ENCODE data around the gene NPR1.
"Not testable (repeated sequence)": the region's sequence is repeated elsewhere in the genome, so short reads cannot be mapped to it uniquely, and the experiment has no call there.

The NPR1 gene

DNA sequence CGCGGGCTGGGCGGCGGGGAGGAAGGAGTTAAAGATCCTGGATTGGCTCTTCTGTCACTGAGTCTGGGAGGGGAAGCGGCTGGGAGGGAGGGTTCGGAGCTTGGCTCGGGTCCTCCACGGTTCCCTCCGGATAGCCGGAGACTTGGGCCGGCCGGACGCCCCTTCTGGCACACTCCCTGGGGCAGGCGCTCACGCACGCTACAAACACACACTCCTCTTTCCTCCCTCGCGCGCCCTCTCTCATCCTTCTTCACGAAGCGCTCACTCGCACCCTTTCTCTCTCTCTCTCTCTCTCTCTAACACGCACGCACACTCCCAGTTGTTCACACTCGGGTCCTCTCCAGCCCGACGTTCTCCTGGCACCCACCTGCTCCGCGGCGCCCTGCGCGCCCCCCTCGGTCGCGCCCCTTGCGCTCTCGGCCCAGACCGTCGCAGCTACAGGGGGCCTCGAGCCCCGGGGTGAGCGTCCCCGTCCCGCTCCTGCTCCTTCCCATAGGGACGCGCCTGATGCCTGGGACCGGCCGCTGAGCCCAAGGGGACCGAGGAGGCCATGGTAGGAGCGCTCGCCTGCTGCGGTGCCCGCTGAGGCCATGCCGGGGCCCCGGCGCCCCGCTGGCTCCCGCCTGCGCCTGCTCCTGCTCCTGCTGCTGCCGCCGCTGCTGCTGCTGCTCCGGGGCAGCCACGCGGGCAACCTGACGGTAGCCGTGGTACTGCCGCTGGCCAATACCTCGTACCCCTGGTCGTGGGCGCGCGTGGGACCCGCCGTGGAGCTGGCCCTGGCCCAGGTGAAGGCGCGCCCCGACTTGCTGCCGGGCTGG is at the start of gene NPR1:
Gene NPR1, plus strand, starts transcription at position 170 of the 818 bp plus-strand sequence. Its CDS starts 421 bp downstream, at position 591.
- DNase-seq (ENCODE audit: low spot score) = peak; percentile 62

DNA sequence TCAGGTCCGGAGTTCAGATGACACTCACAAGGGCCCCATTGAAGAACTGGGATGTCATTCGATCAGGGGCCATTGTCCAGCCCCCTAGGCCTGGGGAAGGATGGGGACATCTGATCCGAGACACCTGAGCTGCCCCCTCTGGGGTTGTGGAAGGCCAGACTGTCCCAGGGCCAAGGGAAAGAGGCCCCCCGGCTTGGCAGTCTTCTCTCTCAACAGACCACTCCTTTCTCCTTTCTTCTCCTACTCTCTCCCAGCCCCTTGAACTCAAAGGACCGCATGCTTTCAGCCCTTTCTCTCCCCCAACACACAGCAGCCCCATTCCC is 49.2 kb upstream of the NPR1 start:
- no peak for DNase-seq (ENCODE audit: low spot score)

DNA sequence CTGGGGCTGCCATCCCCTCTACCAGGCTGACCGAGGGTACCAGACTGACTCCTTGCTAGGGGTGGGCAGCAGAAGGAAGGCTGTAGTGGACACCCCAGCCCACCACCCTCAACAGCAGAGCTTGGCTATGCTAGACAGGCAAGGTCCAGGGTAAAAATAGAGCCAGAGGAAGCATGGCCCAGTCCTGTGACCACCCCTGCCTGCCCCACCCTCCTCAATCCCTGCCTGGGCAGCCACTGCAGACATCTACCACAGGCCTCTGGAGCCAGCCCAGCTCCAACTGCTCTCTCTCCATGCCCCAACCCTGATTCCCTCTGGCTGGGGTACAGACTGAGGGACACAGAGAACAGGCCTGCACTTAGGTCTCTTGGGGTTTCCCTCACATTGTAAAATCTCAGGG is 48.5 kb upstream of the NPR1 start:
- no peak for DNase-seq (ENCODE audit: low spot score)

- DNase-seq (ENCODE audit: low spot score) = no peak
Measured at GRCh38 chr1:153630384-153630783, 48.1 kb upstream of the NPR1 start.

DNA sequence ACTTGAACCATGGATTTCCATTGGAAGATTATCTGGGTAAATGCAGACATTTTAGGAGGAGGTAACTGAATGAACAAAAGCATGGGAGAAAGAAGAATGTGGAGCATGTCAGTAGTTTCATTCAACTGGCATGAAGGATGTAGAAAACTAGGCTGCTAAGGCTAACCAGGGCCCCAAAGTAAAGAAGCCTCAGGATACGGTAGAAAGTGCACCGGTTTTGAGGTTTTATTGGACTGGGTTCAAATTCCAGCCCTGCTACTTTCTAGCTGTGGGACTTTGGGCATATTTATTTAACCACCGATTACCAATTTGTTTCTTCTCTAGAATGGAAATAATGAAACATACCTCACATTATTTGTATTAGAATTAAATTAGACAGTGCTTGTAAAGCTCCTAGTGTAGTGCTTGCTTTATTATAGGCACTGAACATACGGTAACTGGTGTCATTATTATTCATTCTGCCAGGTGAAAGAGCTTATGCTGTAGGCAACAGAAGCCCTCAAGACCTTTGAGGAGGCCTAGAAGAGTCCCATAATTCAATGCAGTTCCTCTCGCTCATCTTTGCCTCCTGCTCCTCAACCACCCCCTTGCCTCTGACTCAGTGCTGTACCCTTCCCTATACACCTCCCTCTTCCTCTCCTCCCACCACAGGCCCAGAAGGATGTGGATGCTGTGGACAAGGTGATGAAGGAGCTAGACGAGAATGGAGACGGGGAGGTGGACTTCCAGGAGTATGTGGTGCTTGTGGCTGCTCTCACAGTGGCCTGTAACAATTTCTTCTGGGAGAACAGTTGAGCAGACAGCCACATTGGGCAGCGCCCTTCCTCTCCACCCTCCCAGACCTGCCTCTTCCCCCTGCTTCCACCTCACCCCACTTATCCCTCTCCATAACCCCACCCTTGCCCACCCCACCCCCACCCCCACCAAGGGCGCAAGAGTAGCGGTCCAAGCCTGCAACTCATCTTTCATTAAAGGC is 47.2 kb upstream of the NPR1 start:
- DNase-seq (ENCODE audit: low spot score) = no peak

- no peak for DNase-seq (ENCODE audit: low spot score)
Measured at GRCh38 chr1:153633161-153633753, 45.2 kb upstream of the NPR1 start.

DNA sequence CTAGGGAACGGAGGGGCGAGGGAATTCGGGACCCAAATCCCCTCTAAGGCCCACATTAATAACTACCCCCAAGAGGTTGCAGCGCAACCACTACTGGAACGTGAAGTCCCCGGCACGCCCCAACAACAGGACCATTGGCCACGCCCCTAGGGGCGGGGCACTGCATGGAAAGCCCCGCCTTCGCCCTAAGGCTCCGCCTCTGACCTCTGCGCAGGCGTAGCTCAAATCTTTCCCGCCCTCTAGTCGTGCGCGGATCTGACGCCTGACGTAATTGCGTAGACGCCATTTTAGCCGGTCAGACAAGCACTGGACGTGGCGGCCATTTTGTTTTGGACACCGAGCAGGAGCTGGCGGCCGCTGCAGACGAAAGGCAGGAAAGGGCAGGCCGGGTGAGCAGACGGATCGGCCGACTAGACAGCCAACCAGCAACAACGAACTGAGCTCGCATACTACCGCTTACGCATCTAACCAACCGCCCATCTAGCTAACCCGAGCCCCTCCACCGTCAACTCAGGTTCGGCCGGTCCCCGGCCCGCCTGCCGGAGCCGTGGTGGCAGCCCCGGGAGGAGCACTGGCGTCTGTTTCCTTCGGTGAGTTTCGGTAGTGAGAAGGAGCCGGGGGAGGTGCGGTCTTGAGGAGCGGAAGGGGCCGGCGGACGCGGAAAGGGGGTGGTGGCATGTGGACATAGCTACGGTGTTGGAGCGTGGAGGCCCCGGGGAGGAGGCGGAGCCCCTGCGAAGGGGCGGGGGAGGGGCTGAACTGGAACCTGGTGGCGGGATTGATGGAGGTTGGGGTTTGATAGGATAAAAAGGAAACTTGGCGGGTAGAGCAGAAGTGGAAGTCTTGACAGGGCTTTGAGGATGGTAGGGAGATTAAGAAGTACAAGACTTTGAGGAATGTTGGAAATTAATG is 44.5 kb upstream of the NPR1 start, which contains the start of gene CHTOP:
Gene CHTOP, plus strand, starts transcription at position 313 of the 912 bp plus-strand sequence. CDS start 2,523 bp downstream, outside the sequence.
- DNase-seq (ENCODE audit: low spot score) = peak; percentile 95

- no peak for DNase-seq (ENCODE audit: low spot score)
Measured at GRCh38 chr1:153635872-153636271, 42.6 kb upstream of the NPR1 start.

DNA sequence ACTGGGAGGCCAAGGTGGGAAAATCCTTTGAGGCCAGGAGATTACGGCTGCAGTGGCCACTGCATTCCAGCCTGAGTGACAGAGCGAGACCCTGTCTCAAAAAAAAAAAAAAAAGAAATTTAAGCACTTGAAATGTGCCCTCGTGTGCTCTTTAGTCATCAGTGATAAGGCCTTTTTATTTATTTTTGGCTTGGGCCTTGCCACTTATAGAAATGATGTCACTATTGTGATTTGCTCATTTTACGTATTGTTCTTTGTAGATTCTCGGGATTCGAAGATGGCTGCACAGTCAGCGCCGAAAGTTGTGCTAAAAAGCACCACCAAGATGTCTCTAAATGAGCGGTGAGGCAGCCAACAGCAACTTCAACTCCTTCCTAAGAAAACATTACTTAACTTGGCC is 42.2 kb upstream of the NPR1 start:
- DNase-seq (ENCODE audit: low spot score) = no peak

GRCh38 chr1:153638261-153638660 is 40.2 kb upstream of the NPR1 start:
- no peak for DNase-seq (ENCODE audit: low spot score)

DNA sequence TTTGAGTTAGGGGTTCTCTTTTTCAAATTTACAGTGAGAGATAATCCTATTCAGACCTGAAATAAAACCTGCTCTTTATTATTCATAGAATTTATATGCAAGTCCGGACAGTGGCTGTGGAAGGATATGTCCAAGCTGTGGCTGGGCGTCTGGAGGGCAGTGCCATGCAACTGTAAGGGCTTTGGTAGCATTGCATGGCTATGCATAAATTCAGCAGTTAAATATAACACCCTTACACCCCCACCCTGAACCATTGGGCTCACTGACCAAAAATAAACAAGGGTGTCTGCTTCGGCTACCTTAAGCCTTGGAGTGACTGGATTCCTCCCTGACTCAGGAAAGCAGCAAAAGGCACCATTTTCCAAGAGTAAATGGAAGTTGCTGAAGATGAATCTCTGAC is 39.2 kb upstream of the NPR1 start:
- DNase-seq (ENCODE audit: low spot score) = no peak

GRCh38 chr1:153640213-153640612 is 38.3 kb upstream of the NPR1 start:
- not testable (repeated sequence) for DNase-seq (ENCODE audit: low spot score)

GRCh38 chr1:153640861-153641260 is 37.6 kb upstream of the NPR1 start:
- DNase-seq (ENCODE audit: low spot score) = no peak

DNA sequence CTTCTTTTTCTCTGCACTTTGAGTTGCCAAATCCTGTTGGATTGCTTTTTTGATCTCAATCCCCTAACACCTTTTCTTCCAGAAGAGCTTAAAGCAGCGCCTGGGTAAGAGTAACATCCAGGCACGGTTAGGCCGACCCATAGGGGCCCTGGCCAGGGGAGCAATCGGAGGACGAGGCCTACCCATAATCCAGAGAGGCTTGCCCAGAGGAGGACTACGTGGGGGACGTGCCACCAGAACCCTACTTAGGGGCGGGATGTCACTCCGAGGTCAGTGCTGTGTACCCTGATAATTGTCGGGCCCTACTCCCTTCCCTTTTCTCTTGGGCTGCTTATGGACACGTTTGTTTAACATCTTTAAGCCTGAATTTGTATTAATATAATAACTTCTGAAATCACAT is 36.3 kb upstream of the NPR1 start:
- no peak for DNase-seq (ENCODE audit: low spot score)

DNA sequence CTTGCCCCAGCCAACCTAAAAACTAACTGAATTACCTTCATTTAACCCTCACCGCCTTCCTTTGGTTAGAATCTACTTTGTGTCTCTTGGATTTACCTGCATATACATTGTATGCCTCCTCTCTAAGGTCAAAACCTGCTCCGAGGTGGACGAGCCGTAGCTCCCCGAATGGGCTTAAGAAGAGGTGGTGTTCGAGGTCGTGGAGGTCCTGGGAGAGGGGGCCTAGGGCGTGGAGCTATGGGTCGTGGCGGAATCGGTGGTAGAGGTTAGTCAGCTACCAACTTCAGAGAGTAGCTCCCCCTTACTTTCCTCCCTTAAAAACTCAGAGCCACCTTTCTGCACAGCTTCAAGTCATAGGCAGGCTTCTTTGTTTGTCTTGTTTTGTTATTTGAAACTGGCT is 35.4 kb upstream of the NPR1 start:
- no peak for DNase-seq (ENCODE audit: low spot score)

DNA sequence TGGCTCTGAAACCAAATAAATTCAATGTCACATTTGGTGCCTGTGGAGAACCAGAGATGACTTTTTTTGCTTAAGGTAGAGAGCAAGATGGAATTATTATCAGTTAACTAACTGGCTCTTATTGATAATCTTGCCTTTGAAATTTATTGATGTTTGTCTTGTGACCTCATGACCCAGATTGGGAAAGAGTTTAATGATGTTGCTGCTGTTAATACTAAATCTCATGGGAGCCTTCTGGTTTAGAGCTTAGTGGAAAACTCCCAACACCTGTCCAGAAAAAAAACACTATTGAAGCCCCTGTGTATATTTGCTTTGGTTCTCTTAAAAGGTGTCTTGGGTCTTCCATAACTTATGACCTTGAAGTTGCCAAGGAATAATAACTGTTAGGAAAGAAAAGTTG is 34.7 kb upstream of the NPR1 start:
- no peak for DNase-seq (ENCODE audit: low spot score)

DNA sequence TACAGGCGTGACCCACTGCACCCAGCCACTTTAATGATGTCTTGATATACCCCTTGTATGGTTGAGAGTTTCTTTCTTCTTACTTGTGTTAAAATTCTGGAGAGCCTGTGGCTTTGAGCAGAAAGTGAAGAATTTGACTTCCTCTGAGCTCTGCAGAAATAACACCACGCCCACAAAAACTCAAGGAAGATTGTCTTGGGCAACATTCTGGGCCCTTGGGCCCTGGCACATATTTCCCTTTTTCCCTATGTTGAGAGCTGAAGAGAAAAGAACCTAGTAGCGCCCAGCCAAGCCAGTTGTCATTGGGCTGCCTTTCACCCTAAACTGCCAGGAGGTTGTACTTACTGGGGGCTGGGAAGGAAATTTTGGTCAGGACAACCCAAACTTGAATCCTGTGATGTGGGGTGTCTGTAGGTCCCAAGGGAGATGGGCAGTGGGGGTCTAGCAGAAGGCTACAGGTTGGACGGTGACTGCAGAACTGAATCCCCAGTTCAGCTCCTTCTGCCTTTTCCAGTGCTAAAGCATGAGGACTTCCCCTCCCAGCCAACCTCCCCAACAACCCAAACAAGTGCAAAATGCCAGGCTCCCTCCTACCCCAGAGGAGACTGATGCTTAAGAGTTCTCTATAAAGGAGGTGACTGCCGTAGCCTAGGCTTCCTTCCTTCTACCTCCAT is 31.7 kb upstream of the NPR1 start:
- DNase-seq (ENCODE audit: low spot score) = no peak

- DNase-seq (ENCODE audit: low spot score) = no peak
Measured at GRCh38 chr1:153647346-153647714, 31.2 kb upstream of the NPR1 start.

- no peak for DNase-seq (ENCODE audit: low spot score)
Measured at GRCh38 chr1:153648000-153648643, 30.4 kb upstream of the NPR1 start.

DNA sequence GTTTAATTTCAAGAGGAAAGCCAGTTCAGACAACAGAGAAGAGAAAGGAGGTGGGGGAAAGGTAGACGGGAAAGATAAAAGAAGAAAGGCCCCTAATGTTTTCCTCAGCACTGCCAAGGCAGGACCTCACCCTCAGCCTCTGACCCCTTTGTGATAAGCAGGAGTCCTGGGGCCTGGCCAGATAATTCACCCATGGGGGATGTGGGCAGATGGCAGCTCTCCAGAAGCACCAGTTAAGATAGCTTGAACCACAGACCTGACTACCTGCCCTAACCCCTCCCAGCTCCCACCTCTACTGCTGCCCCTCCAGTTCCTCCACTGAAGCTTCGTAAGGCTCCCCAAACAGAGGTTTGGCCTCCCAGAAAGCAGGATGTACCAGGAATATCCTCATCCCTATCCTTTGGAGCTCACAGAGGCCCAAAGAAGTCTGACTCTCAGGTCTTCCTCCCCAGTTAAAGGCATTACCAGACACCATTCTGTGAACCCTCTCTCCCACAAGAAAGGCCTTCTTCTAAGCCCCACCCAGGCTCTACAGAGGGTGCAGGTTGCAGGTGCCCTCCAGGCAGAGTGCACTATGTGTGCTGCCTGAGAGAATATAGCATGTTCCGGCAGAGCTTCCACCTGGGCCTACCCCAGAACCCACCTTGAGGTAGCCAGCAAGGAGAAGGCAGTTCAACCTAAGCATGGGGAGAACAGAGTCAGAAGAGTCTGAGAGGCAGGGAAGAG is 29.2 kb upstream of the NPR1 start:
- no peak for DNase-seq (ENCODE audit: low spot score)

All from AG08396 (cell line).